H1 (cell line): ENCODE measurements around the gene LNPEP. TPM values are rescaled to one million over a fixed set of nuclear protein-coding genes. Genes with fewer than 3 reads are reported as not detected.

ENCODE experiments used
- CTCF ChIA-PET: fragments of 300-600 bp; sonication (Branson Sonifier 250); formaldehyde crosslinking; loops from one replicate; lab custom pipeline; 2021; ENCODE audit not compliant: partially characterized antibody; lab: Charles Lee
- POLR2A ChIA-PET: fragments of 300-600 bp; sonication (Branson Sonifier 250); formaldehyde crosslinking; loops from one replicate; lab custom pipeline; 2021; ENCODE audit warnings: inconsistent platforms; ENCODE audit not compliant: partially characterized antibody; lab: Charles Lee
- DNase-seq, 2 experiments: peaks; one replicate each; pipeline versions ENCODE4 v3.0.0 to v3.0.0-alpha.2; 2010 to 2022; ENCODE audit warnings: low spot score in 2 of 2, low read depth in 1 of 2, mixed read lengths in 1 of 2
- FAIRE-seq: peaks from 2 replicates; lab custom pipeline; 2011; peaks lifted over from hg19 to GRCh38; lab: Jason Lieb, UNC
- H2AFZ ChIP-seq: 2 replicates; pipeline ENCODE4 v1.8.1; 2012; ENCODE audit warnings: low read length, inconsistent platforms
- H2AK5ac ChIP-seq: 2 replicates; pipeline ENCODE4 v1.6.1; 2013; ENCODE audit warnings: low read depth, low read length
- H2BK120ac ChIP-seq: replicated peaks from 2 replicates; pipeline ENCODE3; 2013; ENCODE audit warnings: low read depth, low read length, inconsistent platforms
- H2BK12ac ChIP-seq: 2 replicates; pipeline ENCODE4 v1.6.1; 2013; ENCODE audit warnings: low read depth, low read length
- H2BK15ac ChIP-seq: 2 replicates; pipeline ENCODE4 v1.6.1; 2013; ENCODE audit warnings: low read length
- H2BK20ac ChIP-seq: 2 replicates; pipeline ENCODE4 v1.6.1; 2013; ENCODE audit warnings: low read length
- H2BK5ac ChIP-seq: 2 replicates; pipeline ENCODE4 v1.6.1; 2013; ENCODE audit warnings: low read depth, low read length
- H3K14ac ChIP-seq: 2 replicates; pipeline ENCODE4 v1.6.1; 2013; ENCODE audit warnings: inconsistent platforms; ENCODE audit not compliant: insufficient read length
- H3K18ac ChIP-seq: 2 replicates; pipeline ENCODE4 v1.6.1; 2013; ENCODE audit warnings: low read length; ENCODE audit errors: extremely low read depth
- H3K23ac ChIP-seq: 2 replicates; pipeline ENCODE4 v1.6.1; 2013; ENCODE audit warnings: inconsistent platforms; ENCODE audit not compliant: insufficient read length
- H3K23me2 ChIP-seq: 2 replicates; pipeline ENCODE4 v1.6.1; 2013; ENCODE audit warnings: low read depth, low read length
- H3K27ac ChIP-seq: 2 replicates; pipeline ENCODE4 v1.6.1; 2011; ENCODE audit warnings: low read depth, low read length, inconsistent platforms
- H3K27me3 ChIP-seq, 4 experiments: replicated peaks in 1 of 4; 1 replicate in 1 of 4; 2 replicates in 3 of 4; pipeline versions ENCODE4 v1.6.1 to v1.8.1; 2011 to 2013; ENCODE audit warnings: low read length in 3 of 4, mild to moderate bottlenecking in 3 of 4, inconsistent platforms in 2 of 4, mixed read lengths in 2 of 4, moderate library complexity in 1 of 4; ENCODE audit not compliant: control insufficient read depth in 3 of 4, insufficient read depth in 3 of 4; ENCODE audit errors: extremely low read depth in 1 of 4
- H3K36me3 ChIP-seq, 4 experiments: 2 replicates each; pipeline versions ENCODE4 v1.6.1 to v1.8.1; 2011 to 2013; ENCODE audit warnings: mild to moderate bottlenecking in 4 of 4, low read length in 3 of 4, moderate library complexity in 2 of 4, control low read depth in 1 of 4, inconsistent platforms in 1 of 4; ENCODE audit not compliant: insufficient read depth in 4 of 4, control insufficient read depth in 2 of 4
- H3K4ac ChIP-seq: replicated peaks from 2 replicates; pipeline ENCODE3; 2013; ENCODE audit warnings: low read length, low read depth, mixed read lengths, inconsistent platforms; ENCODE audit not compliant: insufficient read length
- H3K4me1 ChIP-seq, 4 experiments: replicated peaks in 1 of 4; 1 replicate in 1 of 4; 2 replicates in 3 of 4; pipeline versions ENCODE4 v1.6.1 to v1.8.1; 2011 to 2013; ENCODE audit warnings: low read length in 3 of 4, inconsistent platforms in 2 of 4, mixed read lengths in 1 of 4; ENCODE audit not compliant: insufficient read depth in 4 of 4, control insufficient read depth in 3 of 4
- H3K4me2 ChIP-seq, 2 experiments: 2 replicates each; pipeline versions ENCODE4 v1.6.1 to v1.8.1; 2011 to 2013; ENCODE audit warnings: low read depth in 2 of 2, low read length in 2 of 2, control low read depth in 1 of 2, inconsistent platforms in 1 of 2, mild to moderate bottlenecking in 1 of 2; ENCODE audit not compliant: insufficient read depth in 1 of 2
- H3K4me3 ChIP-seq, 4 experiments: fragments of 200-600, 300-600 bp in 1 of 4; sonication (generic), shearing (Covaris generic), sonication (Bioruptor Twin) in 1 of 4; 2 replicates each; pipeline versions ENCODE4 v1.5.1 to v1.8.1; 2011 to 2016; ENCODE audit warnings: low read length in 4 of 4, low read depth in 3 of 4, control low read depth in 2 of 4, inconsistent platforms in 2 of 4, mild to moderate bottlenecking in 2 of 4, mixed read lengths in 1 of 4, moderate library complexity in 1 of 4; ENCODE audit not compliant: insufficient read depth in 2 of 4; ENCODE audit errors: extremely low read depth in 1 of 4
- H3K56ac ChIP-seq: replicated peaks from 2 replicates; pipeline ENCODE3; 2013; ENCODE audit warnings: low read depth, mild to moderate bottlenecking, mixed read lengths, low read length, inconsistent platforms; ENCODE audit not compliant: insufficient read length
- H3K79me1 ChIP-seq: 2 replicates; pipeline ENCODE4 v1.6.1; 2013; ENCODE audit warnings: low read depth, low read length, control low read depth
- H3K79me2 ChIP-seq, 2 experiments: 2 replicates each; pipeline versions ENCODE4 v1.6.1 to v1.8.1; 2012 to 2013; ENCODE audit warnings: low read length in 2 of 2, mild to moderate bottlenecking in 2 of 2, inconsistent platforms in 1 of 2; ENCODE audit not compliant: insufficient read depth in 2 of 2, control insufficient read depth in 1 of 2
- H3K9ac ChIP-seq, 4 experiments: replicated peaks in 1 of 4; 1 replicate in 1 of 4; 2 replicates in 3 of 4; pipeline versions ENCODE4 v1.6.1 to v1.8.1; 2011 to 2013; ENCODE audit warnings: low read depth in 3 of 4, low read length in 3 of 4, control low read depth in 2 of 4, mild to moderate bottlenecking in 2 of 4, moderate library complexity in 2 of 4, inconsistent platforms in 1 of 4; ENCODE audit errors: extremely low read depth in 1 of 4
- H3K9me3 ChIP-seq, 2 experiments: 2 replicates each; pipeline versions ENCODE4 v1.6.1 to v1.8.1; 2012 to 2013; ENCODE audit warnings: mild to moderate bottlenecking in 2 of 2, moderate library complexity in 2 of 2, control low read depth in 1 of 2, inconsistent platforms in 1 of 2, low read depth in 1 of 2, low read length in 1 of 2, mixed read lengths in 1 of 2; ENCODE audit not compliant: insufficient read depth in 2 of 2
- H4K20me1 ChIP-seq, 2 experiments: replicated peaks in 1 of 2; 2 replicates each; pipeline versions ENCODE3 to v1.8.1; 2011 to 2013; ENCODE audit warnings: inconsistent platforms in 2 of 2, low read length in 2 of 2, mild to moderate bottlenecking in 1 of 2; ENCODE audit not compliant: insufficient read depth in 2 of 2, control insufficient read depth in 1 of 2
- H4K5ac ChIP-seq: 2 replicates; pipeline ENCODE4 v1.6.1; 2013; ENCODE audit warnings: low read length, low read depth, mixed read lengths, inconsistent platforms; ENCODE audit not compliant: insufficient read length
- H4K8ac ChIP-seq: 2 replicates; pipeline ENCODE4 v1.8.0; 2013; ENCODE audit warnings: mild to moderate bottlenecking, moderate library complexity, low read length, inconsistent platforms; ENCODE audit not compliant: insufficient read depth; ENCODE audit errors: extremely low read depth
- H4K91ac ChIP-seq: replicated peaks from 2 replicates; pipeline ENCODE3; 2013; ENCODE audit warnings: low read length, mixed read lengths, inconsistent platforms; ENCODE audit not compliant: insufficient read length
- BCL11A ChIP-seq, 2 experiments: IDR thresholded peaks; one replicate each; pipeline ENCODE4 v1.6.1; 2011; ENCODE audit warnings: low read depth in 2 of 2, low read length in 2 of 2, mild to moderate bottlenecking in 2 of 2
- EGR1 ChIP-seq: IDR thresholded peaks from 2 replicates; pipeline ENCODE4 v1.6.1; 2011; ENCODE audit warnings: low read depth, low read length, borderline replicate concordance
- FOSL1 ChIP-seq: IDR thresholded peaks from 2 replicates; pipeline ENCODE4 v1.6.1; 2011; ENCODE audit warnings: mild to moderate bottlenecking, low read depth, low read length, moderate library complexity; ENCODE audit not compliant: insufficient read depth
- GTF2F1 ChIP-seq: IDR thresholded peaks from 2 replicates; pipeline ENCODE4 v1.6.1; 2012; ENCODE audit warnings: low read depth, low read length, improper control_type of control experiment, borderline replicate concordance
- SAP30 ChIP-seq: fragments of 300-600 bp; sonication (generic); IDR thresholded peaks from 2 replicates; pipeline ENCODE4 v1.7.1; 2012; ENCODE audit warnings: low read length, moderate library complexity, mild to moderate bottlenecking, inconsistent platforms; ENCODE audit not compliant: insufficient read depth, insufficient replicate concordance
- SIX5 ChIP-seq: IDR thresholded peaks from 2 replicates; pipeline ENCODE4 v1.6.1; 2011; ENCODE audit warnings: mild to moderate bottlenecking, low read depth, low read length
- TCF12 ChIP-seq: IDR thresholded peaks from 2 replicates; pipeline ENCODE4 v1.6.1; 2011; ENCODE audit warnings: low read depth, mild to moderate bottlenecking, low read length
- WGBS, 2 experiments: shearing (Covaris generic) in 1 of 2; methylation state at CpG; one replicate each; pipeline versions ENCODE4 v1.1.6 to v1.1.7; 2013 to 2015; ENCODE audit warnings: low lambda C conversion rate in 2 of 2, mixed read lengths in 2 of 2, inconsistent platforms in 1 of 2, low coverage in 1 of 2, missing lambda C conversion rate in 1 of 2; ENCODE audit not compliant: insufficient replicate concordance in 2 of 2, insufficient coverage in 1 of 2, insufficient read length in 1 of 2; ENCODE audit errors: extremely low coverage in 1 of 2, missing lambda C conversion rate in 1 of 2; 5-methylcytosine and 5-hydroxymethylcytosine counted together
- polyA plus RNA-seq, 7 experiments: library from polyadenylated mRNA; depleted of rRNA in 3 of 7; stranded (reverse) in 5 of 7; unstranded in 2 of 7; fragments of >200 nt in 5 of 7; fragments of 200-250 nt in 2 of 7; gene quantifications; 1 replicate in 5 of 7; 2 replicates in 1 of 7; 4 replicates in 1 of 7; pipeline versions ENCODE4 v1.2.1 to v1.2.3, GENCODE V29; 2011 to 2013; ENCODE audit warnings: missing spikeins in 2 of 7, mixed read lengths in 2 of 7
- total RNA-seq: library from RNA; stranded (reverse); fragmentation: NEBNext Ultra II Directional; extraction: Animal tissue kit (Norgen Biotek cat#: 25700); gene quantifications from 2 replicates; pipeline ENCODE4 v1.2.1, GENCODE V29; 2021
- TF ChIP-seq, protein P1 (sequence below): IDR thresholded peaks from 2 replicates; pipeline ENCODE4 v1.6.1; 2011; ENCODE audit warnings: low read depth, mild to moderate bottlenecking, low read length; ENCODE audit not compliant: insufficient read depth
- TF ChIP-seq, protein P2 (sequence below), 3 experiments: IDR thresholded peaks; 1 replicate in 2 of 3; 2 replicates in 1 of 3; pipeline versions ENCODE4 v1.5.1 to v1.6.1; 2011; ENCODE audit warnings: low read length in 3 of 3, mild to moderate bottlenecking in 3 of 3, inconsistent platforms in 2 of 3, low read depth in 1 of 3, moderate library complexity in 1 of 3; ENCODE audit not compliant: insufficient read depth in 1 of 3; ENCODE audit errors: control extremely low read depth in 1 of 3

The LNPEP gene
- total and polyA plus RNA-seq, 2 of the 8 experiments (the other 6 are each of a cell fraction or from before 2014, with no cell fraction given) = 1.8 to 4.5 TPM

DNA sequence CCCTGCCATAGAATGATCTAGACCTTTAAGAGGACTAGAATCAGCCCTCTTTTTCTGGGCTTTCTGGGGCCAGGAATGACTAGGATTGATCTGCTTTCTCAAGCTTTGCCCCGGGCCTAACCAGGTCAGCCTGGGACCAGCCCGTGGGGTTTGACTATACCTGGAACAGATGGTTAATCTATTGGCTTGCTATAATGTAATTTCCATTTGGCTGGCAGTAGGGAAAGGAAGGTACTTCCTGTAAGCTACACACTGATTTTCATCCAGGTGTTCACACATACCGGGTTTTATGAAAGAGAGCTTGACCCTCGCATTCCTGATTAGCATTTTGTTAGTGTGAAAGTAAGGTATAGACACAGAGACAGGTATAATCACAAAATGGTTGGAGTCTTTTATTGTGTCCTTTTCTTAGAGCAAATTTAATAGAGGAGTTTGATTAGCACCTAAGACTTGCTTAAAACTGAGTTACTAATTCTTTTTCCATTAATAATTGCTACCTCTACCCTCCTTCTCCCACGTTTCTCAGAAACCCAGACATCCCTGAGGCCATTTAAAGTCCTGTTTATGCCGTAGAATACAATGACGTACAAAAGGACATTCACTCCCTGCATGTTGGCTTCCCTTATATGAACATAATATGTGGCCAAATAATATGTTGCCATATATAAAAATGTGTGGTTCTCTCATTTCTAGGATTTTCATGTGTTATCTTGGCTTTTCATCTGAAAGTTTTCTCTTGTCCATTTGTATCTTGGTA, 17.3 kb downstream of the LNPEP start:
- Histone ChIP-seq H3K4me1 (peaks cover 0 to 4% (median 0%) of the 10 kb centered on the region in 4 experiments; a peak in 3 of 7 replicates), H3K23me2 (no peaks in the 10 kb centered on the region), H3K4me2 (no peak overlapping the region), H2BK15ac (no peak overlapping the region), H3K36me3 (peaks cover 0 to 3% (median 1%) of the 10 kb centered on the region in 4 experiments; a peak in 1 of 8 replicates), H4K91ac (no peak overlapping the region), H3K4me3 (no peak overlapping the region), H3K9me3 (peaks cover 4 to 5% of the 10 kb centered on the region in 2 experiments), H3K79me1 (no peaks in the 10 kb centered on the region; the same call in 1 of the 2 replicates), H2BK5ac (no peak overlapping the region), H4K20me1 (no peaks in the 10 kb centered on the region), H2AFZ (no peak overlapping the region), H3K14ac (no peak overlapping the region), H3K27me3 (no peaks in the 10 kb centered on the region), H3K4ac (no peak overlapping the region), H3K18ac (no peak overlapping the region), H4K8ac (no peak overlapping the region), H2BK120ac (no peak overlapping the region), H2AK5ac (no peak overlapping the region), H2BK12ac (no peak overlapping the region), H3K23ac (no peak overlapping the region), H3K79me2 (no peaks in the 10 kb centered on the region), H3K27ac (no peak overlapping the region), H4K5ac (no peak overlapping the region), H3K56ac (no peak overlapping the region), H2BK20ac (no peak overlapping the region), H3K9ac (no peak overlapping the region)
- FAIRE-seq (no peak), DNase-seq (no peak)
- CTCF ChIA-PET = interaction anchor here (0.8 to 1.4 kb wide), 3 partner anchors 11 to 84 kb away, joined by 3 to 5 read pairs (median 3); no protein-coding TSS in a partner anchor
- POLR2A ChIA-PET = no interaction called here
- 84% methylated on average over 7 of the region's 7 CpGs; no CpG with 5 or more reads in 1 of the 2 experiments for WGBS, 2 experiments
- TF ChIP-seq, protein P1, sequence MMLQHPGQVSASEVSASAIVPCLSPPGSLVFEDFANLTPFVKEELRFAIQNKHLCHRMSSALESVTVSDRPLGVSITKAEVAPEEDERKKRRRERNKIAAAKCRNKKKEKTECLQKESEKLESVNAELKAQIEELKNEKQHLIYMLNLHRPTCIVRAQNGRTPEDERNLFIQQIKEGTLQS = no peak
- TF ChIP-seq BCL11A (IDR thresholded peaks at IDR 0.05; ENCODE audit: low read depth in 2 of 2, low read length in 2 of 2) (no peak), GTF2F1 (no peak), FOSL1 (no peak), SIX5 (no peak), EGR1 (no peak), SAP30 (no peak), TCF12 (no peak)
- TF ChIP-seq, protein P2, sequence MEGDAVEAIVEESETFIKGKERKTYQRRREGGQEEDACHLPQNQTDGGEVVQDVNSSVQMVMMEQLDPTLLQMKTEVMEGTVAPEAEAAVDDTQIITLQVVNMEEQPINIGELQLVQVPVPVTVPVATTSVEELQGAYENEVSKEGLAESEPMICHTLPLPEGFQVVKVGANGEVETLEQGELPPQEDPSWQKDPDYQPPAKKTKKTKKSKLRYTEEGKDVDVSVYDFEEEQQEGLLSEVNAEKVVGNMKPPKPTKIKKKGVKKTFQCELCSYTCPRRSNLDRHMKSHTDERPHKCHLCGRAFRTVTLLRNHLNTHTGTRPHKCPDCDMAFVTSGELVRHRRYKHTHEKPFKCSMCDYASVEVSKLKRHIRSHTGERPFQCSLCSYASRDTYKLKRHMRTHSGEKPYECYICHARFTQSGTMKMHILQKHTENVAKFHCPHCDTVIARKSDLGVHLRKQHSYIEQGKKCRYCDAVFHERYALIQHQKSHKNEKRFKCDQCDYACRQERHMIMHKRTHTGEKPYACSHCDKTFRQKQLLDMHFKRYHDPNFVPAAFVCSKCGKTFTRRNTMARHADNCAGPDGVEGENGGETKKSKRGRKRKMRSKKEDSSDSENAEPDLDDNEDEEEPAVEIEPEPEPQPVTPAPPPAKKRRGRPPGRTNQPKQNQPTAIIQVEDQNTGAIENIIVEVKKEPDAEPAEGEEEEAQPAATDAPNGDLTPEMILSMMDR (IDR thresholded peaks at IDR 0.05; ENCODE audit: control extremely low read depth in 1 of 3, insufficient read depth in 1 of 3, low read depth in 1 of 3, low read length in 3 of 3) = no peak
